HCT116 (cell line): Measurements from ENCODE around the gene AFAP1L1.

Experiments used
- CBX3 ChIP-seq: IDR thresholded peaks from 2 replicates; pipeline ENCODE4 v1.6.1; 2012; ENCODE audit warnings: low read depth
- CEBPB ChIP-seq: IDR thresholded peaks from 2 replicates; pipeline ENCODE4 v1.6.1; 2012; ENCODE audit warnings: low read depth
- CTCF ChIP-seq, 3 experiments: fragments of 200-600 bp in 1 of 3; sonication (generic) in 1 of 3; IDR thresholded peaks in 2 of 3; conservative IDR thresholded peaks in 1 of 3; 2 replicates each; pipeline ENCODE4 v1.5.1; 2012 to 2017; ENCODE audit warnings: low read depth in 2 of 3, low read length in 2 of 3, antibody characterized with exemption in 1 of 3, borderline replicate concordance in 1 of 3, control low read depth in 1 of 3, mild to moderate bottlenecking in 1 of 3, mixed read lengths in 1 of 3, mixed run types in 1 of 3, moderate library complexity in 1 of 3; ENCODE audit not compliant: insufficient read depth in 1 of 3
- EZH2 ChIP-seq: fragments of 200-600 bp; sonication (generic); IDR thresholded peaks from 2 replicates; pipeline ENCODE4 v1.6.1; 2017; ENCODE audit warnings: antibody characterized with exemption, mixed run types
- EZH2phosphoT487 ChIP-seq: fragments of 200-600 bp; IDR thresholded peaks from 2 replicates; pipeline ENCODE4 v1.6.1; 2018; ENCODE audit warnings: antibody characterized with exemption, borderline replicate concordance
- MAX ChIP-seq: IDR thresholded peaks from 2 replicates; pipeline ENCODE4 v1.6.1; 2012
- POLR2A ChIP-seq: IDR thresholded peaks from 2 replicates; pipeline ENCODE4 v1.7.0; 2011; ENCODE audit warnings: borderline replicate concordance; ENCODE audit not compliant: insufficient read depth, insufficient read length; ENCODE audit errors: extremely low read depth
- POLR2AphosphoS5 ChIP-seq: IDR thresholded peaks from 2 replicates; pipeline ENCODE4 v1.6.1; 2011; ENCODE audit warnings: mild to moderate bottlenecking, low read depth, low read length, moderate library complexity
- RAD21 ChIP-seq: IDR thresholded peaks from 2 replicates; pipeline ENCODE4 v1.6.1; 2012; ENCODE audit warnings: low read depth, mild to moderate bottlenecking
- REST ChIP-seq: IDR thresholded peaks from 2 replicates; pipeline ENCODE4 v1.6.1; 2012; ENCODE audit warnings: low read depth
- SP1 ChIP-seq: IDR thresholded peaks from 2 replicates; pipeline ENCODE4 v1.6.1; 2012; ENCODE audit warnings: low read depth
- YY1 ChIP-seq: IDR thresholded peaks from 2 replicates; pipeline ENCODE4 v1.6.1; 2011; ENCODE audit warnings: low read length, low read depth, moderate library complexity, mild to moderate bottlenecking; ENCODE audit not compliant: insufficient replicate concordance; ENCODE audit errors: extremely low read depth

- TF ChIP-seq POLR2A (no peak), CTCF (IDR thresholded peaks at IDR 0.05 in 2 of 3, conservative IDR thresholded peaks at IDR 0.05 in 1 of 3; ENCODE audit: borderline replicate concordance in 1 of 3, insufficient read depth in 1 of 3, low read depth in 2 of 3, low read length in 2 of 3) (no peak), YY1 (no peak), CBX3 (no peak), MAX (no peak), EZH2phosphoT487 (no peak), REST (no peak), EZH2 (no peak), CEBPB (no peak), POLR2AphosphoS5 (no peak), SP1 (no peak), RAD21 (no peak)
These were observed 87.3 kb downstream of the AFAP1L1 start for GRCh38 chr5:149358868-149359495.
